Keratinocyte (primary cell): ENCODE measurements around the gene FARSB. TPM values are rescaled to one million over a fixed set of nuclear protein-coding genes. Genes with fewer than 3 reads are reported as not detected.

Experiments used
- DNase-seq: peaks from one replicate; pipeline ENCODE4 v3.0.0-alpha.2; 2011; ENCODE audit warnings: low read depth, missing footprints, low spot score
- FAIRE-seq: peaks from 2 replicates; lab custom pipeline; 2011; peaks lifted over from hg19 to GRCh38; lab: Jason Lieb, UNC
- H2AFZ ChIP-seq: 2 replicates; pipeline ENCODE4 v1.6.0; 2012; ENCODE audit warnings: low read length, control low read depth, inconsistent platforms; ENCODE audit not compliant: control insufficient read depth
- H3K27ac ChIP-seq: 2 replicates; pipeline ENCODE4 v1.5.1; 2011; ENCODE audit warnings: low read length; ENCODE audit not compliant: control insufficient read depth, insufficient read depth
- H3K27me3 ChIP-seq: 3 replicates; pipeline ENCODE4 v1.6.0; 2011; ENCODE audit warnings: low read length; ENCODE audit not compliant: control insufficient read depth, insufficient read depth; ENCODE audit errors: extremely low read depth
- H3K36me3 ChIP-seq, 2 experiments: 2 replicates in 1 of 2; 3 replicates in 1 of 2; pipeline ENCODE4 v1.5.1; 2011; ENCODE audit warnings: low read length in 2 of 2, mild to moderate bottlenecking in 1 of 2; ENCODE audit not compliant: control insufficient read depth in 2 of 2, insufficient read depth in 2 of 2; ENCODE audit errors: extremely low read depth in 1 of 2
- H3K4me1 ChIP-seq: 3 replicates; pipeline ENCODE4 v1.5.1; 2011; ENCODE audit warnings: low read length; ENCODE audit not compliant: control insufficient read depth, insufficient read depth; ENCODE audit errors: extremely low read depth
- H3K4me2 ChIP-seq: 3 replicates; pipeline ENCODE4 v1.6.0; 2011; ENCODE audit warnings: low read depth, low read length; ENCODE audit not compliant: control insufficient read depth, insufficient read depth; ENCODE audit errors: extremely low read depth
- H3K4me3 ChIP-seq, 3 experiments: fragments of 200-600 bp in 1 of 3; sonication (generic) in 1 of 3; 2 replicates in 2 of 3; 3 replicates in 1 of 3; pipeline ENCODE4 v1.5.1; 2011 to 2016; ENCODE audit warnings: low read length in 3 of 3, mild to moderate bottlenecking in 3 of 3, control low read depth in 2 of 3, inconsistent platforms in 1 of 3, low read depth in 1 of 3, mixed read lengths in 1 of 3, mixed run types in 1 of 3, moderate library complexity in 1 of 3; ENCODE audit not compliant: control insufficient read depth in 2 of 3, insufficient read depth in 2 of 3; ENCODE audit errors: extremely low read depth in 1 of 3
- H3K79me2 ChIP-seq: 2 replicates; pipeline ENCODE4 v1.6.0; 2012; ENCODE audit warnings: low read length; ENCODE audit not compliant: control insufficient read depth, insufficient read depth
- H3K9ac ChIP-seq: 3 replicates; pipeline ENCODE4 v1.6.0; 2011; ENCODE audit warnings: low read length; ENCODE audit not compliant: control insufficient read depth, insufficient read depth; ENCODE audit errors: extremely low read depth
- H3K9me1 ChIP-seq: 3 replicates; pipeline ENCODE4 v1.6.0; 2011; ENCODE audit warnings: low read length; ENCODE audit not compliant: control insufficient read depth, insufficient read depth; ENCODE audit errors: extremely low read depth
- H3K9me3 ChIP-seq: 2 replicates; pipeline ENCODE4 v1.5.1; 2012; ENCODE audit warnings: low read depth, low read length; ENCODE audit not compliant: control insufficient read depth
- H4K20me1 ChIP-seq: 3 replicates; pipeline ENCODE4 v1.6.0; 2011; ENCODE audit warnings: low read length; ENCODE audit not compliant: control insufficient read depth, insufficient read depth; ENCODE audit errors: extremely low read depth
- EZH2 ChIP-seq: IDR thresholded peaks from one replicate; pipeline ENCODE4 v1.6.1; 2012; ENCODE audit warnings: inconsistent platforms, mild to moderate bottlenecking, low read length, moderate library complexity
- dilution Hi-C: fragments of 300-500 bp; cut with MboI; formaldehyde crosslinking; loops from one replicate; pipeline ENCODE4 v1.7.0; 2020; ENCODE audit warnings: low sequenced_read_pairs; ENCODE audit not compliant: extremely low pct_ligation_motif_present
- polyA plus RNA-seq, 5 experiments: library from polyadenylated mRNA; depleted of rRNA in 3 of 5; stranded (reverse) in 3 of 5; stranded (forward) in 1 of 5; unstranded in 1 of 5; fragments of >200 nt; gene quantifications; 1 replicate in 1 of 5; 2 replicates in 3 of 5; 3 replicates in 1 of 5; pipeline versions ENCODE4 v1.2.1 to v1.2.3, GENCODE V29; 2011 to 2012; ENCODE audit warnings: missing spikeins in 2 of 5, low read depth in 1 of 5, low replicate concordance in 1 of 5
- TF ChIP-seq, protein P1 (sequence below), 3 experiments: IDR thresholded peaks in 1 of 3; conservative IDR thresholded peaks in 1 of 3; optimal IDR thresholded peaks in 1 of 3; 2 replicates in 2 of 3; 3 replicates in 1 of 3; pipeline versions ENCODE3 to v1.5.1; 2011; ENCODE audit warnings: low read length in 3 of 3, mild to moderate bottlenecking in 3 of 3, moderate library complexity in 2 of 3, control low read depth in 1 of 3, inconsistent platforms in 1 of 3; ENCODE audit not compliant: insufficient read depth in 2 of 3; ENCODE audit errors: extremely low read depth in 1 of 3

FARSB gene
- polyA plus RNA-seq, 1 donor (not counting 4 experiments of a cell fraction or from before 2014, with no cell fraction given), result 68.8 TPM

GRCh38 chr2:222582928-222583327, 73.0 kb downstream of the FARSB start:
- Histone ChIP-seq H3K27me3 (no peaks in the 10 kb centered on the region), H3K79me2 (peaks cover 15% of the 10 kb centered on the region), H3K9me1 (no peaks in the 10 kb centered on the region), H3K4me2 (no peak overlapping the region), H3K4me3 (no peak overlapping the region), H3K27ac (no peak overlapping the region), H3K9ac (no peak overlapping the region), H3K9me3 (no peaks in the 10 kb centered on the region), H4K20me1 (no peaks in the 10 kb centered on the region), H2AFZ (no peak overlapping the region), H3K4me1 (no peaks in the 10 kb centered on the region), H3K36me3 (peaks cover 2 to 3% of the 10 kb centered on the region in 2 experiments)
- FAIRE-seq, result no peak
- TF ChIP-seq EZH2, result no peak
- TF ChIP-seq, protein P1, sequence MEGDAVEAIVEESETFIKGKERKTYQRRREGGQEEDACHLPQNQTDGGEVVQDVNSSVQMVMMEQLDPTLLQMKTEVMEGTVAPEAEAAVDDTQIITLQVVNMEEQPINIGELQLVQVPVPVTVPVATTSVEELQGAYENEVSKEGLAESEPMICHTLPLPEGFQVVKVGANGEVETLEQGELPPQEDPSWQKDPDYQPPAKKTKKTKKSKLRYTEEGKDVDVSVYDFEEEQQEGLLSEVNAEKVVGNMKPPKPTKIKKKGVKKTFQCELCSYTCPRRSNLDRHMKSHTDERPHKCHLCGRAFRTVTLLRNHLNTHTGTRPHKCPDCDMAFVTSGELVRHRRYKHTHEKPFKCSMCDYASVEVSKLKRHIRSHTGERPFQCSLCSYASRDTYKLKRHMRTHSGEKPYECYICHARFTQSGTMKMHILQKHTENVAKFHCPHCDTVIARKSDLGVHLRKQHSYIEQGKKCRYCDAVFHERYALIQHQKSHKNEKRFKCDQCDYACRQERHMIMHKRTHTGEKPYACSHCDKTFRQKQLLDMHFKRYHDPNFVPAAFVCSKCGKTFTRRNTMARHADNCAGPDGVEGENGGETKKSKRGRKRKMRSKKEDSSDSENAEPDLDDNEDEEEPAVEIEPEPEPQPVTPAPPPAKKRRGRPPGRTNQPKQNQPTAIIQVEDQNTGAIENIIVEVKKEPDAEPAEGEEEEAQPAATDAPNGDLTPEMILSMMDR (optimal IDR thresholded peaks at IDR 0.05 in 1 of 3, IDR thresholded peaks at IDR 0.05 in 1 of 3, conservative IDR thresholded peaks at IDR 0.05 in 1 of 3; ENCODE audit: extremely low read depth in 1 of 3, insufficient read depth in 2 of 3, low read length in 3 of 3), result no peak
- no peak for DNase-seq
- dilution Hi-C loops, result no loop called here

DNA sequence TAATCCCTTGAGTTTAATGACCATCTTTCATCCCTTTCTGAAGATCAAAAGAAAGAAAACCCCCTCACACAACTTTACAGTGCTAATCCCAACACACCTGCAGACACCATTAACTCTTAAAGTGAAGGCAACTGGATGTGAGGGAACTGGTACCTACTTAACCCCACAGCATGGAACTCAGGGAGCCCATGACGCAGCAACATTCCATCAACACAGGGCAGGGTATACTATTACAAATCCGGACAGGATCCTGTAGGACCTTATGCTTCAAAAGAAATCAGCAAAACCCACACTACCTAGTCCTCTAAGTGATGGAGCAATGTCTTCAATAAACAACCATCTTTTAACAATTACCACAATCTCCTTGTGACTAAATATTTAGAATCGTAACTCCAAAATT, 78.6 kb downstream of the FARSB start:
- Histone ChIP-seq H3K4me1 (peaks cover 4% of the 10 kb centered on the region), H3K27ac (no peak overlapping the region), H3K9me1 (no peaks in the 10 kb centered on the region), H3K4me3 (no peak overlapping the region), H3K9me3 (no peaks in the 10 kb centered on the region), H3K9ac (no peak overlapping the region), H3K27me3 (no peaks in the 10 kb centered on the region), H4K20me1 (no peaks in the 10 kb centered on the region), H3K79me2 (peaks cover 7% of the 10 kb centered on the region), H2AFZ (no peak overlapping the region), H3K36me3 (peaks cover 1 to 3% of the 10 kb centered on the region in 2 experiments), H3K4me2 (no peak overlapping the region)
- dilution Hi-C loops, result no loop called here
- FAIRE-seq (no peak), DNase-seq (no peak)
- TF ChIP-seq EZH2, result no peak
- TF ChIP-seq, protein P1 (optimal IDR thresholded peaks at IDR 0.05 in 1 of 3, IDR thresholded peaks at IDR 0.05 in 1 of 3, conservative IDR thresholded peaks at IDR 0.05 in 1 of 3; ENCODE audit: extremely low read depth in 1 of 3, insufficient read depth in 2 of 3, low read length in 3 of 3), result no peak
